OCI-LY7 (cell line): ENCODE data around the gene CYP26A1. TPM values are rescaled to one million over a fixed set of nuclear protein-coding genes. Genes with fewer than 3 reads are reported as not detected.

Source experiments
- BruUV-seq: library from RNA; stranded (reverse); fragments of 400-500 nt; replicated peaks from 2 replicates; lab custom pipeline; 2021; lab: Mats Ljungman, UMichigan
- CTCF ChIA-PET: fragments of 300-600 bp; sonication (Branson Sonifier 250); formaldehyde crosslinking; loops from one replicate; lab custom pipeline; 2022; ENCODE audit warnings: antibody characterized with exemption; ENCODE audit not compliant: unreplicated experiment; lab: Charles Lee
- POLR2A ChIA-PET: fragments of 300-600 bp; sonication (Branson Sonifier 250); formaldehyde crosslinking; loops from one replicate; lab custom pipeline; 2022; ENCODE audit warnings: antibody characterized with exemption; lab: Charles Lee
- DNase-seq: peaks from one replicate; pipeline ENCODE4 v3.0.0-alpha.2; 2015; ENCODE audit warnings: low spot score
- H2AFZ ChIP-seq: fragments of 200-600 bp; sonication (generic), shearing (Covaris generic); 2 replicates; pipeline ENCODE4 v1.6.1; 2014; ENCODE audit warnings: mild to moderate bottlenecking, antibody characterized with exemption, low read length, moderate library complexity
- H3K27ac ChIP-seq: fragments of 200-600 bp; sonication (generic); 2 replicates; pipeline ENCODE4 v1.5.1; 2014; ENCODE audit warnings: mixed run types, low read depth, mild to moderate bottlenecking, moderate library complexity, low read length, inconsistent platforms; ENCODE audit not compliant: poor library complexity, severe bottlenecking
- H3K36me3 ChIP-seq: fragments of 200-600 bp; sonication (generic); 2 replicates; pipeline ENCODE4 v1.6.1; 2014; ENCODE audit warnings: mild to moderate bottlenecking, antibody characterized with exemption, low read length, moderate library complexity, mixed read lengths; ENCODE audit not compliant: insufficient read depth
- H3K4me1 ChIP-seq: fragments of 200-600 bp; sonication (generic); 2 replicates; pipeline ENCODE4 v1.5.1; 2014; ENCODE audit warnings: mild to moderate bottlenecking, low read length; ENCODE audit not compliant: insufficient read depth, poor library complexity, severe bottlenecking
- H3K4me2 ChIP-seq: fragments of 200-600 bp; sonication (generic); 2 replicates; pipeline ENCODE4 v1.6.1; 2014; ENCODE audit warnings: mild to moderate bottlenecking, low read length
- H3K4me3 ChIP-seq: fragments of 200-600 bp; sonication (generic); 2 replicates; pipeline ENCODE4 v1.5.1; 2014; ENCODE audit warnings: mild to moderate bottlenecking, low read depth, low read length; ENCODE audit not compliant: poor library complexity, severe bottlenecking
- H3K79me2 ChIP-seq: fragments of 200-600 bp; sonication (generic); 2 replicates; pipeline ENCODE4 v1.6.1; 2016; ENCODE audit warnings: low read depth, mild to moderate bottlenecking, low read length, moderate library complexity, mixed read lengths; ENCODE audit not compliant: insufficient read depth
- H3K9me2 ChIP-seq: fragments of 200-600 bp; sonication (generic); 2 replicates; pipeline ENCODE4 v1.6.1; 2016; ENCODE audit warnings: mild to moderate bottlenecking, low read length, mixed read lengths; ENCODE audit not compliant: insufficient read depth
- H3K9me3 ChIP-seq: fragments of 200-600 bp; sonication (generic); 2 replicates; pipeline ENCODE4 v1.6.1; 2014; ENCODE audit warnings: mild to moderate bottlenecking, mixed run types, low read length, mixed read lengths
- H4K20me1 ChIP-seq: fragments of 200-600 bp; sonication (generic); 2 replicates; pipeline ENCODE4 v1.6.1; 2014; ENCODE audit warnings: mild to moderate bottlenecking, antibody characterized with exemption, low read length, moderate library complexity, mixed read lengths; ENCODE audit not compliant: insufficient read depth
- EZH2phosphoT487 ChIP-seq: fragments of 200-600 bp; sonication (generic); IDR thresholded peaks from 2 replicates; pipeline ENCODE4 v1.6.1; 2018; ENCODE audit warnings: low read depth, borderline replicate concordance, mild to moderate bottlenecking, mixed run types, antibody characterized with exemption, low read length, moderate library complexity, mixed read lengths
- intact Hi-C: fragments of 100-400 bp; cut with micrococcal nuclease; formaldehyde crosslinking; loops from one replicate; pipeline ENCODE4 v1.10.0; 2022; ENCODE audit not compliant: unreplicated experiment
- total RNA-seq, 2 experiments: library from RNA; depleted of rRNA in 1 of 2; stranded (reverse); fragments of >200 nt in 1 of 2; shearing (Covaris generic) in 1 of 2; gene quantifications; 2 replicates each; pipeline ENCODE4 v1.2.3, GENCODE V29; 2014 to 2022
- TF ChIP-seq, protein P1 (sequence below): fragments of 200-600 bp; sonication (generic); conservative IDR thresholded peaks from 2 replicates; pipeline ENCODE4 v1.5.1; 2014; ENCODE audit warnings: mild to moderate bottlenecking, antibody characterized with exemption, low read length, moderate library complexity, mixed read lengths

The CYP26A1 gene
- total RNA-seq, 2 experiments from 2014 or later: not detected

DNA sequence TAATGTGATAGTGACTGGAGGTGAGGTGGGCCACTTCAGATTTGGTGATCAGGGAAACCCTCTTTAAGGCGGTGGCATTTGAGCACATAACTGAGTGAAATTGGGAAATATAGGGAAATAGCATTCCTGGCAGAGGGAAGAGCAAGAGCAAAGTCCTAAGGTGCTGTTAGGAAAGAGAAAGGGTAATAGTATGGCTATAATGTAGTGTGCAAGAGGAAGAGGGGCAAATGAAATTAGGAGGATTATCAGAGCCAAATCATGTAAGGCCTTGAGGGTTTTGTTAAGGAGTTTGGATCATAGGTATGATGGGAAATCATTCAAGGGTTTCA lies 40.9 kb upstream of the CYP26A1 start:
- intact Hi-C loops: no loop called here
- BruUV-seq: no TSS peak

DNA sequence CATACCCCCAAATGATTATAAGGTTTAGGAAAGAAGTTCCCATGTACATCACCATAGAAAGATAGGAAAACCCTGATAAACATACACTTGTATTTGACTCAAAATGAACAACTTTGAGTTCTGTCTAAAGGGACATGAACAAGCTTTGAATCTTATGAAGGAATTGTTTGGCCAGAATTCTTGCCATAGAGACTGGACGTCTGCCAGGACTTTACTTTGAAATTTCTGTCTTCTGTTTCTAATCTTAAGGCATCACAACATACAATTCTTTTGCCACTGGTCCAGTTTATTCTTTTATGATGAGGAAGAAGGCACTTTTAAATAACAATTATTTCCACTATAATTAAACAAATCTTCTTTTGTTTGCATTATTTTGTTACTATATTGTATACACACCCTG lies 39.3 kb upstream of the CYP26A1 start:
- CTCF ChIA-PET: no interaction called here
- DNase-seq: no peak
- no TSS peak for BruUV-seq
- intact Hi-C loops: no loop called here
- TF ChIP-seq, protein P1, sequence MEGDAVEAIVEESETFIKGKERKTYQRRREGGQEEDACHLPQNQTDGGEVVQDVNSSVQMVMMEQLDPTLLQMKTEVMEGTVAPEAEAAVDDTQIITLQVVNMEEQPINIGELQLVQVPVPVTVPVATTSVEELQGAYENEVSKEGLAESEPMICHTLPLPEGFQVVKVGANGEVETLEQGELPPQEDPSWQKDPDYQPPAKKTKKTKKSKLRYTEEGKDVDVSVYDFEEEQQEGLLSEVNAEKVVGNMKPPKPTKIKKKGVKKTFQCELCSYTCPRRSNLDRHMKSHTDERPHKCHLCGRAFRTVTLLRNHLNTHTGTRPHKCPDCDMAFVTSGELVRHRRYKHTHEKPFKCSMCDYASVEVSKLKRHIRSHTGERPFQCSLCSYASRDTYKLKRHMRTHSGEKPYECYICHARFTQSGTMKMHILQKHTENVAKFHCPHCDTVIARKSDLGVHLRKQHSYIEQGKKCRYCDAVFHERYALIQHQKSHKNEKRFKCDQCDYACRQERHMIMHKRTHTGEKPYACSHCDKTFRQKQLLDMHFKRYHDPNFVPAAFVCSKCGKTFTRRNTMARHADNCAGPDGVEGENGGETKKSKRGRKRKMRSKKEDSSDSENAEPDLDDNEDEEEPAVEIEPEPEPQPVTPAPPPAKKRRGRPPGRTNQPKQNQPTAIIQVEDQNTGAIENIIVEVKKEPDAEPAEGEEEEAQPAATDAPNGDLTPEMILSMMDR: no peak
- TF ChIP-seq EZH2phosphoT487: no peak
- POLR2A ChIA-PET: interaction anchor here (0.6 kb wide), 1 partner anchor 72 kb away, joined by 3 read pairs; no protein-coding TSS in a partner anchor
- Histone ChIP-seq H3K27ac (no peak overlapping the region), H2AFZ (no peak overlapping the region), H3K4me1 (no peaks in the 10 kb centered on the region), H3K9me3 (no peaks in the 10 kb centered on the region), H3K4me2 (no peak overlapping the region), H3K79me2 (no peaks in the 10 kb centered on the region), H3K36me3 (no peaks in the 10 kb centered on the region), H4K20me1 (no peaks in the 10 kb centered on the region), H3K4me3 (no peak overlapping the region), H3K9me2 (no peaks in the 10 kb centered on the region)

More for the DNA sequence above, 40.9 kb upstream of the CYP26A1 start:
- Histone ChIP-seq H2AFZ (no peak overlapping the region), H3K36me3 (no peaks in the 10 kb centered on the region), H3K79me2 (no peaks in the 10 kb centered on the region), H3K4me1 (no peaks in the 10 kb centered on the region), H4K20me1 (no peaks in the 10 kb centered on the region), H3K9me3 (no peaks in the 10 kb centered on the region), H3K4me3 (no peak overlapping the region), H3K9me2 (no peaks in the 10 kb centered on the region), H3K4me2 (no peak overlapping the region), H3K27ac (no peak overlapping the region)
- POLR2A ChIA-PET: no interaction called here
- CTCF ChIA-PET: no interaction called here
- no peak for TF ChIP-seq EZH2phosphoT487
- TF ChIP-seq, protein P1: no peak
- DNase-seq: no peak

DNA sequence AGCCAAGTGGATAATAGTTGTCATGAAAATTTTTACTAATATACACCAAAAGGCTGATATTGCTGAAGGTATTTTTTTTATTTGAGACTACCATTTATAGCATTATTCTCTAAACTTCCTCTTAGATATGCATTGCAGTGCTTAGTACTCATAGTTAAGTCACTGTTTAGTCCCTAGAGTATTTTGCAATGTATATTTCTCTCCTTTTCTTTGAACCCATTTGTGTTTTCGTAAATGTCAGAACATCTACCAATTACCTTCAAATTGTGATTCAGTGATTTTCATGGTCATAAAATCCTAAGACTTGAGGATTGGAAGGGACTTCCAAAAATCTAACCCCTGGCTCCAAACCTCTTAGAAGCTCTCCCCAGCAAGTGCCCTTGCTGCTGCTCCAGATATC lies 34.6 kb upstream of the CYP26A1 start:
- Histone ChIP-seq H3K79me2 (no peaks in the 10 kb centered on the region), H4K20me1 (no peaks in the 10 kb centered on the region), H3K9me3 (no peaks in the 10 kb centered on the region), H2AFZ (no peak overlapping the region), H3K9me2 (no peaks in the 10 kb centered on the region), H3K4me3 (no peak overlapping the region), H3K27ac (no peak overlapping the region), H3K36me3 (no peaks in the 10 kb centered on the region), H3K4me2 (no peak overlapping the region), H3K4me1 (peaks cover 2% of the 10 kb centered on the region)
- no peak for TF ChIP-seq EZH2phosphoT487
- TF ChIP-seq, protein P1: no peak
- ChIA-PET CTCF (no interaction called here), POLR2A (interaction anchor here (1.0 kb wide), 1 partner anchor 14 kb away, joined by 3 read pairs; no protein-coding TSS in a partner anchor)
- BruUV-seq: no TSS peak
- DNase-seq: no peak
- intact Hi-C loops: no loop called here
